ENCODE data around the gene PFN4.
"Not testable (repeated sequence)": the region's sequence is repeated elsewhere in the genome, so short reads cannot be mapped to it uniquely, and the experiment has no call there.

Gene PFN4

DNA sequence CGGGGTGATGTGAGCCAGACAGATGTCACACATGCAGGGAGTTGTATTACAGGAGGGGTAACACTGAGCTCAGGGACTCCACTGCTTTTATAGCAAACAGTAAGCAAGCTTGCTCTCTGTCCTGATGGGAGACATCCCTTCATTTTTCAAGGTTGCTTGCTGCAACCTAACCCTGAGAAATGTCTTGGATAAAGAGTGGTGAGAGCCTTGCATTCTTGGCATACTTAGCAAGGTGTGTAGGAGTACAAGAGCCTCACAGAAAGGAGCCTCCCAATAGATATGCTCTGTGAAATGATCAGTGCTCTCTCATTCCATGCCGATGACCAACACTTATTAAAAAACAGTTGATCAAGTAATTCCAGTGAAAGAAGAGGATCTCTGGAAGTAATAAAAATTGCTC is 8.1 kb downstream of the PFN4 start:
- Histone ChIP-seq H3K4me3 (ENCODE audit: extremely low read depth, insufficient read depth, low read length, poor library complexity, severe bottlenecking) (no peak overlapping the region), H3K9me3 (ENCODE audit: control insufficient read depth, low read length) (peaks cover 8% of the 10 kb centered on the region), H3K27ac (ENCODE audit: low read depth, low read length, severe bottlenecking) (no peak overlapping the region), H3K4me1 (ENCODE audit: control insufficient read depth, insufficient read depth, low read length, poor library complexity, severe bottlenecking) (no peaks in the 10 kb centered on the region), H3K36me3 (ENCODE audit: control insufficient read depth, insufficient read depth, low read length) (no peaks in the 10 kb centered on the region)
- WGBS, 2 experiments (ENCODE audit: insufficient coverage in 2 of 2) = no CpG with 5 or more reads among the region's 2 CpGs

DNA sequence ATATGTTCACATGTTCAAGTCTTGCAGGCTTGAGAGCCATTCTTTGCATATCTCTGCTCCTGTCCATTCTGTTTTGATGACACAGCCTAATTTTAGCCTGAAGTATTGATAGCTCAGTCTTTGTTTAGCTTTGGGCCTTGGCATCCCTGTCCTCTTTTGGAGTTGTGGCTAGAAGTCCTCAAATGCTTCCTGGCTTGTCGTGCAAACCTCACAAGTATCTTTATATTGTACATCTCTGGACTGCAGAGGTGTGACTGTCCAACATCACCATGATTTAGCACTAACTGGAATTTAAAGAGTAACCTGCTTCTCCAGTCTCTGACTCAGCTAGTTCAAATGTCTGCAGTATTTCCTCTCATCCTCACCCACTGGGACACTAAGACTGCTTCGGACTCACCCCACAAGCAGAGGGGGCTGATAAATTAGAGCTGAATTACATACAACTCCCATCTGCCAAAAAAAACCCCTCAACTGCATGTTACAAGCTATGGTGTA is 11.7 kb downstream of the PFN4 start:
- Histone ChIP-seq H3K36me3 (ENCODE audit: control insufficient read depth, insufficient read depth, low read length) (no peaks in the 10 kb centered on the region), H3K9me3 (ENCODE audit: control insufficient read depth, low read length) (peaks cover 12% of the 10 kb centered on the region), H3K27ac (ENCODE audit: low read depth, low read length, severe bottlenecking) (no peak overlapping the region), H3K4me3 (ENCODE audit: extremely low read depth, insufficient read depth, low read length, poor library complexity, severe bottlenecking) (no peak overlapping the region), H3K4me1 (ENCODE audit: control insufficient read depth, insufficient read depth, low read length, poor library complexity, severe bottlenecking) (no peaks in the 10 kb centered on the region)
- WGBS, 2 experiments (ENCODE audit: insufficient coverage in 2 of 2) = 92 to 100% methylated on average over 1 of the region's 2 CpGs

GRCh38 chr2:24110660-24111303 is 12.4 kb downstream of the PFN4 start:
- no peak overlapping the region for H3K27ac ChIP-seq (ENCODE audit: low read depth, low read length, severe bottlenecking)
- H3K4me3 ChIP-seq (ENCODE audit: extremely low read depth, insufficient read depth, low read length, poor library complexity, severe bottlenecking) = no peak overlapping the region
- peaks cover 12% of the 10 kb centered on the region for H3K9me3 ChIP-seq (ENCODE audit: control insufficient read depth, low read length)
- no peaks in the 10 kb centered on the region for H3K4me1 ChIP-seq (ENCODE audit: control insufficient read depth, insufficient read depth, low read length, poor library complexity, severe bottlenecking)
- WGBS, 2 experiments (ENCODE audit: insufficient coverage in 2 of 2) = 88 to 94% methylated on average over 5 to 6 of the region's 7 CpGs
- no peaks in the 10 kb centered on the region for H3K36me3 ChIP-seq (ENCODE audit: control insufficient read depth, insufficient read depth, low read length)

GRCh38 chr2:24109431-24109830 is 13.7 kb downstream of the PFN4 start:
- not testable (repeated sequence) for H3K9me3 ChIP-seq (ENCODE audit: control insufficient read depth, low read length); H3K36me3 ChIP-seq (ENCODE audit: control insufficient read depth, insufficient read depth, low read length); H3K4me1 ChIP-seq (ENCODE audit: control insufficient read depth, insufficient read depth, low read length, poor library complexity, severe bottlenecking); H3K4me3 ChIP-seq (ENCODE audit: extremely low read depth, insufficient read depth, low read length, poor library complexity, severe bottlenecking); H3K27ac ChIP-seq (ENCODE audit: low read depth, low read length, severe bottlenecking)
- WGBS, 2 experiments (ENCODE audit: insufficient coverage in 2 of 2) = no CpG with 5 or more reads among the region's 1 CpG

- Histone ChIP-seq H3K36me3 (ENCODE audit: control insufficient read depth, insufficient read depth, low read length) (no peaks in the 10 kb centered on the region), H3K9me3 (ENCODE audit: control insufficient read depth, low read length) (peaks cover 4% of the 10 kb centered on the region), H3K27ac (ENCODE audit: low read depth, low read length, severe bottlenecking) (no peak overlapping the region), H3K4me1 (ENCODE audit: control insufficient read depth, insufficient read depth, low read length, poor library complexity, severe bottlenecking) (no peaks in the 10 kb centered on the region), H3K4me3 (ENCODE audit: extremely low read depth, insufficient read depth, low read length, poor library complexity, severe bottlenecking) (no peak overlapping the region)
- WGBS, 2 experiments (ENCODE audit: insufficient coverage in 2 of 2) = no CpG with 5 or more reads among the region's 1 CpG
Measured at GRCh38 chr2:24107336-24107735, 15.8 kb downstream of the PFN4 start.

GRCh38 chr2:24106786-24107185 is 16.3 kb downstream of the PFN4 start:
- Histone ChIP-seq H3K36me3 (ENCODE audit: control insufficient read depth, insufficient read depth, low read length) (no peaks in the 10 kb centered on the region), H3K27ac (ENCODE audit: low read depth, low read length, severe bottlenecking) (no peak overlapping the region), H3K9me3 (ENCODE audit: control insufficient read depth, low read length) (peaks cover 4% of the 10 kb centered on the region), H3K4me3 (ENCODE audit: extremely low read depth, insufficient read depth, low read length, poor library complexity, severe bottlenecking) (no peak overlapping the region), H3K4me1 (ENCODE audit: control insufficient read depth, insufficient read depth, low read length, poor library complexity, severe bottlenecking) (no peaks in the 10 kb centered on the region)

DNA sequence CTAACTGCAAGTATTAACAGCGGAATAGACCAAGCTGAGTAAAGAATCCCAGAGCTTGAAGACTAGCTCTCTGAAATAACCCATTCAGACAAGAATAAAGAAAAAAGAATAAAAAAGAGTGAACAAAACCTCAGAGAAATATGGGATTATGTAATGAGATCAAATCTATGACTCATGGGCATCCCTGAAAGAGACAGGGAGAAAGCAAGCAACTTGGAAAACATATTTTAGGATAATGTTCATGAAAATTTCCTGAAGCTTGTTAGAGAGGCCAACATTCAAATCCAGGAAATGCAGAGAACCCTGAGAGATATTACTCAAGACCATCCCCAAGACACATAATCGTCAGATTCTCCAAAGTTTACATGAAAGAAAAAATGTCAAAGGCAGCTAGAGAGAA is 17.3 kb downstream of the PFN4 start:
- Histone ChIP-seq H3K36me3 (ENCODE audit: control insufficient read depth, insufficient read depth, low read length) (no peaks in the 10 kb centered on the region), H3K27ac (ENCODE audit: low read depth, low read length, severe bottlenecking) (no peak overlapping the region), H3K9me3 (ENCODE audit: control insufficient read depth, low read length) (peaks cover 4% of the 10 kb centered on the region), H3K4me3 (ENCODE audit: extremely low read depth, insufficient read depth, low read length, poor library complexity, severe bottlenecking) (no peak overlapping the region), H3K4me1 (ENCODE audit: control insufficient read depth, insufficient read depth, low read length, poor library complexity, severe bottlenecking) (no peaks in the 10 kb centered on the region)
- WGBS, 2 experiments (ENCODE audit: insufficient coverage in 2 of 2) = 0% methylated on average over 1 of the region's 2 CpGs; no CpG with 5 or more reads in 1 of the 2 experiments

DNA sequence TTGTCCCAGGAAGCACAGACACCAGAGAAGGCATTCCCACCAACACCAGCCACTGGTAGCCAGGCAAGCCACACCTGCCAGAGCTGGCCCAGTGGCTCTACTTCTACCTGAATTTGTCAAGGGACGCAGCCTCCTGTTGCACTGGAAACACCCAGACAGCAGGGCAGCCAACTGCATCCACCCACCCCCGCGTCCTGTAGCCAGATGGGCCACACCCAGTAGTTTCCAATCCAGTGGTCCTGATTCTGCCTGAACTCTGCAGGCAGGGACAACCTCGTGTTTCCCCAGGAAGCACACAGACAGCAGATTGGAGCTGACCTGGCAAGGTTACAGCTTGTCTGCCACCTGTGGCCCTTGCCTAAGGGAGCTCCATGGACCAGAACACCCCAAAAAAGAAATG is 18.2 kb downstream of the PFN4 start:
- no peaks in the 10 kb centered on the region for H3K4me1 ChIP-seq (ENCODE audit: control insufficient read depth, insufficient read depth, low read length, poor library complexity, severe bottlenecking)
- no peaks in the 10 kb centered on the region for H3K36me3 ChIP-seq (ENCODE audit: control insufficient read depth, insufficient read depth, low read length)
- H3K4me3 ChIP-seq (ENCODE audit: extremely low read depth, insufficient read depth, low read length, poor library complexity, severe bottlenecking) = no peak overlapping the region
- WGBS, 2 experiments (ENCODE audit: insufficient coverage in 2 of 2) = 90 to 94% methylated on average over 2 to 4 of the region's 4 CpGs
- no peak overlapping the region for H3K27ac ChIP-seq (ENCODE audit: low read depth, low read length, severe bottlenecking)
- peaks cover 4% of the 10 kb centered on the region for H3K9me3 ChIP-seq (ENCODE audit: control insufficient read depth, low read length)

- no peaks in the 10 kb centered on the region for H3K4me1 ChIP-seq (ENCODE audit: control insufficient read depth, insufficient read depth, low read length, poor library complexity, severe bottlenecking)
- no peak overlapping the region for H3K4me3 ChIP-seq (ENCODE audit: extremely low read depth, insufficient read depth, low read length, poor library complexity, severe bottlenecking)
- H3K9me3 ChIP-seq (ENCODE audit: control insufficient read depth, low read length) = peaks cover 4% of the 10 kb centered on the region
- no peak overlapping the region for H3K27ac ChIP-seq (ENCODE audit: low read depth, low read length, severe bottlenecking)
- no peaks in the 10 kb centered on the region for H3K36me3 ChIP-seq (ENCODE audit: control insufficient read depth, insufficient read depth, low read length)
- WGBS, 2 experiments (ENCODE audit: insufficient coverage in 2 of 2) = 92 to 93% methylated on average over 5 to 7 of the region's 8 CpGs
Measured at GRCh38 chr2:24104110-24104650, 19.0 kb downstream of the PFN4 start.

DNA sequence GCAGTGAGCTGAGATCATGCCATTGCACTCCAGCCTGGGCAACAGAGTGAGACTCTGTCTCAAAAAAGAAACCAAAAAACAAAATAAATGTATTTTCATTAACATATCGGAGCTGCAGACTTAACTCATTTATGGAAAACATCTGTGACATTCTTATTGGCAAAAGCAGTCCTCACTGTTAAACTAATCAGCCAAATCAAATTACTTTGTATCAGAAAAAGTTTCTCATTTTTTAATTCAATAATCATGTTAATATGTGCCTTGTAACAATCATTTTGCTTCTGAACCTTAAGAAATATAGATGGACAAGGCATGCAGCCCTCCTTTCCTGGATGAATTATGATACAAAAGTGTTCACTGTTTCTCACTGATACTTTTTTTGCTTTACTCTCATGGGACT is 20.5 kb downstream of the PFN4 start:
- Histone ChIP-seq H3K4me1 (ENCODE audit: control insufficient read depth, insufficient read depth, low read length, poor library complexity, severe bottlenecking) (no peaks in the 10 kb centered on the region), H3K4me3 (ENCODE audit: extremely low read depth, insufficient read depth, low read length, poor library complexity, severe bottlenecking) (no peak overlapping the region), H3K36me3 (ENCODE audit: control insufficient read depth, insufficient read depth, low read length) (no peaks in the 10 kb centered on the region), H3K9me3 (ENCODE audit: control insufficient read depth, low read length) (peaks cover under 1% of the 10 kb centered on the region), H3K27ac (ENCODE audit: low read depth, low read length, severe bottlenecking) (no peak overlapping the region)
- 89% methylated on average over 1 of the region's 1 CpG; no CpG with 5 or more reads in 1 of the 2 experiments for WGBS, 2 experiments (ENCODE audit: insufficient coverage in 2 of 2)

GRCh38 chr2:24101992-24102391 is 21.1 kb downstream of the PFN4 start:
- Histone ChIP-seq H3K4me3 (ENCODE audit: extremely low read depth, insufficient read depth, low read length, poor library complexity, severe bottlenecking) (no peak overlapping the region), H3K27ac (ENCODE audit: low read depth, low read length, severe bottlenecking) (no peak overlapping the region), H3K9me3 (ENCODE audit: control insufficient read depth, low read length) (no peaks in the 10 kb centered on the region), H3K36me3 (ENCODE audit: control insufficient read depth, insufficient read depth, low read length) (no peaks in the 10 kb centered on the region), H3K4me1 (ENCODE audit: control insufficient read depth, insufficient read depth, low read length, poor library complexity, severe bottlenecking) (no peaks in the 10 kb centered on the region)
- no CpG with 5 or more reads among the region's 2 CpGs for WGBS, 2 experiments (ENCODE audit: insufficient coverage in 2 of 2)

All from mesodermal cell (in vitro differentiated cells).